A673 (cell line): ENCODE results near the gene SLC26A11. TPM values are rescaled to one million over a fixed set of nuclear protein-coding genes. Genes with fewer than 3 reads are reported as not detected.
"Not testable (repeated sequence)": the region's sequence is repeated elsewhere in the genome, so short reads cannot be mapped to it uniquely, and the experiment has no call there.

Source experiments
- BruUV-seq: library from RNA; stranded (reverse); fragments of 400-500 nt; replicated peaks from 2 replicates; lab custom pipeline; 2021; lab: Mats Ljungman, UMichigan
- CTCF ChIA-PET: fragments of 300-600 bp; sonication (Branson Sonifier 250); formaldehyde crosslinking; loops from one replicate; lab custom pipeline; 2022; ENCODE audit warnings: antibody characterized with exemption; lab: Charles Lee
- POLR2A ChIA-PET: fragments of 300-600 bp; sonication (Branson Sonifier 250); formaldehyde crosslinking; loops from one replicate; lab custom pipeline; 2022; ENCODE audit warnings: antibody characterized with exemption; ENCODE audit not compliant: low non-redundant PET; lab: Charles Lee
- DNase-seq: peaks from one replicate; pipeline ENCODE4 v3.0.0-alpha.2; 2015; ENCODE audit warnings: low spot score
- H3K27ac ChIP-seq: fragments of 200-600 bp; sonication (generic); 2 replicates; pipeline ENCODE4 v1.5.1; 2016; ENCODE audit warnings: mixed run types, low read depth, mild to moderate bottlenecking, mixed read lengths, antibody characterized with exemption, low read length; ENCODE audit not compliant: poor library complexity, severe bottlenecking
- H3K27me3 ChIP-seq: fragments of 200-600 bp; sonication (generic); replicated peaks from 2 replicates; pipeline ENCODE4 v1.6.1; 2017; ENCODE audit warnings: mixed run types, low read depth, mild to moderate bottlenecking, mixed read lengths, antibody characterized with exemption, low read length; ENCODE audit not compliant: insufficient read depth, poor library complexity
- H3K36me3 ChIP-seq: fragments of 200-600 bp; sonication (generic); 2 replicates; pipeline ENCODE4 v1.6.1; 2016; ENCODE audit warnings: mixed run types, mild to moderate bottlenecking, mixed read lengths, antibody characterized with exemption, low read length; ENCODE audit not compliant: insufficient read depth, poor library complexity, severe bottlenecking
- H3K4me1 ChIP-seq: fragments of 200-600 bp; sonication (generic); 2 replicates; pipeline ENCODE4 v1.6.1; 2017; ENCODE audit warnings: mixed run types, mild to moderate bottlenecking, mixed read lengths, antibody characterized with exemption, low read length; ENCODE audit not compliant: insufficient read depth, poor library complexity, severe bottlenecking
- H3K4me3 ChIP-seq: fragments of 200-600 bp; sonication (generic); 2 replicates; pipeline ENCODE4 v1.5.1; 2016; ENCODE audit warnings: low read depth, mixed run types, mild to moderate bottlenecking, mixed read lengths, low read length; ENCODE audit not compliant: poor library complexity, severe bottlenecking
- H3K9me3 ChIP-seq: fragments of 200-600 bp; sonication (generic); 2 replicates; pipeline ENCODE4 v1.6.1; 2016; ENCODE audit warnings: mixed run types, low read depth, mild to moderate bottlenecking, mixed read lengths, antibody characterized with exemption, low read length; ENCODE audit not compliant: poor library complexity, severe bottlenecking
- EZH2 ChIP-seq: fragments of 200-600 bp; sonication (generic); IDR thresholded peaks from 2 replicates; pipeline ENCODE4 v1.6.1; 2017; ENCODE audit warnings: borderline replicate concordance, low read depth, mild to moderate bottlenecking, mixed read lengths, antibody characterized with exemption, low read length; ENCODE audit not compliant: poor library complexity, severe bottlenecking
- intact Hi-C: fragments of 100-400 bp; cut with micrococcal nuclease; formaldehyde crosslinking; loops from one replicate; pipeline ENCODE4 v1.10.0; 2022; ENCODE audit not compliant: unreplicated experiment
- total RNA-seq: library from RNA; stranded (reverse); gene quantifications from 2 replicates; pipeline ENCODE4 v1.2.3, GENCODE V29; 2021
- TF ChIP-seq, protein P1 (sequence below): fragments of 300-800, 200-600 bp; sonication (generic); conservative IDR thresholded peaks from 2 replicates; pipeline ENCODE4 v1.5.1; 2017; ENCODE audit warnings: low read depth, mild to moderate bottlenecking, antibody characterized with exemption, low read length, moderate library complexity, mixed read lengths

The SLC26A11 gene
- total RNA-seq, 1 experiment from 2014 or later = 23.5 TPM

DNA sequence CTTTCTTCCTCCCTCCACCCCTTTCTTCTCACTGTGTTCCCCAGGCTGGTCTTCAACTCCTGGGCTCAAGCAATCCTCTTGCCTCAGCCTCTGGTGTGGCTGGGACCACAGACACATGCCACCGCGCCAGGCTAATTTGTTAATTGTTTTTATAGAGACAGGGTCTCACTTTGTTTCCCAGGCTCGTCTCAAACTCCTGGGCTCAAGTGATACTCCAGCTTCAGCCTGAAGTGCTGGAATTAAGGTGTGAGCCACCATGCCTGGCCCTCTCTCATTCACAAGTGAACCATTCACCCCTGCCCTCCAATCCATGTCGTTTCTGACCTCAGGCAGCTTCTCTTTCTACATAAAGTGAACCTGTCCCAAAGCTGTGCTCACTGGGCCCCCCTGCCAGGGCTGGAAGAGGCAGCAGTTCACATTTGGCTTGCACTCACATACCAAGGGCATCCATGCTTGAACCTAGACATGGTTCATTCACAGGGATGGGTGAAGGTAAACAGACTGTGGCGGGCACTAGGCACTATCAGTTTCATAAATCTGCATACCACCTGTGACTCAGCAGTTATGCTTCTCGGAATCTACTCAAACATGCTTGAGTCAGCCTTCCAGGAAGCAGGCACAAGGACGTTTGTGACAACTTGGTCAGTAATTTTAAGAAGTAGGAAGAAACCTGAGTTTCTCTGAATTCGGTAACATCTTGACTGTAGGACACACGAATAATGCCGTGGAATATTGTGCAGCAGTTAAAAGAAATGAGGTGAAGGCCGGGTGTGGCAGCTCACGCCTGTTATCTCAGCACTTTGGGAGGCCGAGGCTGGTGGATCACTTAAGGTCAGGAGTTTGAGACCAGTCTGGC is 34.4 kb downstream of the SLC26A11 start:
- Histone ChIP-seq H3K27me3 (no peaks in the 10 kb centered on the region), H3K4me1 (peaks cover 11% of the 10 kb centered on the region), H3K4me3 (no peak overlapping the region), H3K36me3 (no peaks in the 10 kb centered on the region), H3K27ac (peak overlapping the region; percentile 56), H3K9me3 (no peaks in the 10 kb centered on the region)
- DNase-seq = peak; percentile 54
- no TSS peak for BruUV-seq
- intact Hi-C loops = no loop called here
- TF ChIP-seq EZH2 = no peak
- TF ChIP-seq, protein P1, sequence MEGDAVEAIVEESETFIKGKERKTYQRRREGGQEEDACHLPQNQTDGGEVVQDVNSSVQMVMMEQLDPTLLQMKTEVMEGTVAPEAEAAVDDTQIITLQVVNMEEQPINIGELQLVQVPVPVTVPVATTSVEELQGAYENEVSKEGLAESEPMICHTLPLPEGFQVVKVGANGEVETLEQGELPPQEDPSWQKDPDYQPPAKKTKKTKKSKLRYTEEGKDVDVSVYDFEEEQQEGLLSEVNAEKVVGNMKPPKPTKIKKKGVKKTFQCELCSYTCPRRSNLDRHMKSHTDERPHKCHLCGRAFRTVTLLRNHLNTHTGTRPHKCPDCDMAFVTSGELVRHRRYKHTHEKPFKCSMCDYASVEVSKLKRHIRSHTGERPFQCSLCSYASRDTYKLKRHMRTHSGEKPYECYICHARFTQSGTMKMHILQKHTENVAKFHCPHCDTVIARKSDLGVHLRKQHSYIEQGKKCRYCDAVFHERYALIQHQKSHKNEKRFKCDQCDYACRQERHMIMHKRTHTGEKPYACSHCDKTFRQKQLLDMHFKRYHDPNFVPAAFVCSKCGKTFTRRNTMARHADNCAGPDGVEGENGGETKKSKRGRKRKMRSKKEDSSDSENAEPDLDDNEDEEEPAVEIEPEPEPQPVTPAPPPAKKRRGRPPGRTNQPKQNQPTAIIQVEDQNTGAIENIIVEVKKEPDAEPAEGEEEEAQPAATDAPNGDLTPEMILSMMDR = no peak
- ChIA-PET CTCF (no interaction called here), POLR2A (no interaction called here)

DNA sequence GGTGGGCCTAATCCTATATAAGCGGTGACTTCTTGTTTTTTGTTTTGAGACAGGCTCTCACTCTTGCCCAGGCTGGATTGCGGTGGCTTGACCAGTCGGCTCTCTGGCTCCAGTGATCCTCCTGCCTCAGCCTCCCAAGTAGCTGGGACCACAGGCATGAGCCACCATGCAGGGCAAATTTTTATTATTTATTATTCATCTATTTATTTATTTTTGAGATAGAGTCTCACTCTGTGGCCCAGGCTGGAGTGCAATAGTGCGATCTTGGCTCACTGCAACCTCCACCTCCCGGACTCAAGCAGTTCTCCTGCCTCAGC is 35.8 kb downstream of the SLC26A11 start:
- no TSS peak for BruUV-seq
- Histone ChIP-seq H3K36me3 (no peaks in the 10 kb centered on the region), H3K4me1 (peaks cover 11% of the 10 kb centered on the region), H3K9me3 (no peaks in the 10 kb centered on the region), H3K4me3 (no peak overlapping the region), H3K27me3 (no peaks in the 10 kb centered on the region), H3K27ac (no peak overlapping the region)
- ChIA-PET POLR2A (no interaction called here), CTCF (no interaction called here)
- TF ChIP-seq EZH2 = no peak
- TF ChIP-seq, protein P1 = no peak
- intact Hi-C loops = no loop called here
- DNase-seq = no peak

DNA sequence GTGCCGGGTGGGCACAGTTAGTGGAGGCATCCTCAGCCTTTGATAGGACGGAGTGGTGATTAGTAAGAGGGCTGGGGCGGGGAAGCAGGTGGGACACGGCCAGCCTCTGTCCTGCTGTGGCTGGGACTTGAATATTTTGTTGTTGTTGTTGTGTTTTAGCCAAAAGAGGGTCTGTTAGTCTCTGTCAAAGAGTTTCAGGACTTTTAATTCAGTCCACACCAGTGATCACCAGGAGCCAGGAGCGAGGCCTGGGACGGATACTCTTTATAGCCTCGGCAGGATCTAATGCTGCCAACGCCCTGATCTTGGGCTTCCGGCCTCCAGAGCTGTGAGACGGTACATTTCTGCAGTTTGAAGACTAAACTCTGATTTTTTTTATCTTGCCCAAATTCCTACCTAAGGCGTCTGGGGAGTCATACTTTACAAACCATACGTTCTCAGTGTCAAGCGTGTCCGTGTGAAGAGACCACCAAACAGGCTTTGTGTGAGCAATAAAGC is 37.5 kb downstream of the SLC26A11 start:
- Histone ChIP-seq H3K27ac (no peak overlapping the region), H3K36me3 (no peaks in the 10 kb centered on the region), H3K27me3 (no peaks in the 10 kb centered on the region), H3K4me1 (peaks cover 18% of the 10 kb centered on the region), H3K9me3 (no peaks in the 10 kb centered on the region), H3K4me3 (no peak overlapping the region)
- TF ChIP-seq, protein P1 = no peak
- TF ChIP-seq EZH2 = no peak
- ChIA-PET CTCF (no interaction called here), POLR2A (no interaction called here)
- DNase-seq = no peak
- BruUV-seq = no TSS peak
- intact Hi-C loops = no loop called here

DNA sequence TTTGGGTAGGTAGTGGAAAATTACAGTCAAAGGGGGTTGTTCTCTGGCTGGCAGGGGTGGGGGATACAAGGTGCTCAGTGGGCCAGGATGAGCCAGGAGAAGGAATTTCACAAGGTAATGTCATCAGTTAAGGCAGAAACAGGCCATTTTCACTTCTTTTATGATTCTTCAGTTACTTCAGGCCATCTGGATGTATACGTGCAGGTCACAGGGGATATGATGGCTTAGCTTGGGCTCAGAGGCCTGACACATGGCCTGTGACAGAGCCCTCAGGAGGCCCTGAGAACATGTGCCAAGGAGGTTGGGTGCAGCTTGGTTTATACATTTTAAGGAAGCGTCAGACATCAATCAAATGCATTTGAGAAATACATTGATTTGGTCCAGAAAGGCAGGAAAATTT is 38.1 kb downstream of the SLC26A11 start:
- BruUV-seq, CTCF ChIA-PET, H3K36me3 ChIP-seq, intact Hi-C loops, H3K27ac ChIP-seq, H3K9me3 ChIP-seq, DNase-seq, H3K27me3 ChIP-seq, H3K4me3 ChIP-seq, POLR2A ChIA-PET: not testable (repeated sequence)
- H3K4me1 ChIP-seq = peaks cover 24% of the 10 kb centered on the region
